NCI-H1105 treated with DMSO at 0.1 percent for 48 hours (cell line): ENCODE results near the gene SOX3.

Source experiments
- DNase-seq: peaks from one replicate; lab custom pipeline; 2025; lab: John Stamatoyannopoulos, UW

The SOX3 gene

DNA sequence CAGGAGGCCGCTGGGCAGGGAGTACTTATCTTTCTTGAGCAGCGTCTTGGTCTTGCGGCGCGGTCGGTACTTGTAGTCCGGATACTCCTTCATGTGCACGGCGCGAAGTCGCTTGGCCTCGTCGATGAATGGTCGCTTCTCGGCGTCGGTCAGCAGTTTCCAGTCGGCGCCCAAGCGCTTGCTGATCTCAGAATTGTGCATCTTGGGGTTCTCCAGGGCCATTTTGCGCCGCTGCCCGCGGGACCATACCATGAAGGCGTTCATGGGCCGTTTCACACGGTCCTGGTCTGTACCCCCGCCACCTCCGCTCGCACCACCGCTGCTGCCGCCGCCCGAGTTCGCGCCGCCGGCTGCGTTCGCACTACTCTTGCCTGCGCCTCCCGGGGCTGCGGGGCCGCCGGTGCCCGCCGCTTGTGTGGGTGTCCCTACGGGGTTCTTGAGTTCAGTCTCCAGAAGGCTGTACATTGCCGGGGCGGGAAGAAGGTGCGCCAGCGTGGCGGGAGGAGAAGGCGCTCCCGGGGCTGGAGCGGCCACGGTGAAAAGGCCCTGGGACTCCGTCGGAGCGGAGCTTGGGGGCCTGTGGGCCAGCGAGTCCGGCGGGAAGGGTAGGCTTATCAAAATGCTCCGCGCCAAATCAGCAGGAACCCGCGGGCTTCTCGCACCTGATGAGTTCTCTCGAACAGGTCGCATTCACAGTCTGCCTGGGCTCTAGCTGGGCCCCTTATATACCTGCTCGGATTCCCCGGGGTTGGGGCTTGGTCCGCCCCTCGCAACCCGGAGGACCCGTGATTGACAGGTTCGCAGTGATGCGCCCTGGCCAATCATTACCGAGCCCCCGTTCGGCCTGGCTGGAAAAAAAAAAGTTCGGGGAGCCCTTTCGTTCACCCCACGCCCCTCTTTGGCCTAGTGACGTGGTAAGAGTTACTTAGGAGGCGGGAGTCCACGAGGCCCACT, at the start of gene SOX3:
Gene SOX3 (minus strand): TSS at position 699 of the 954 bp plus-strand sequence. CDS start 9 bp downstream, at position 690.
- no peak for DNase-seq

DNA sequence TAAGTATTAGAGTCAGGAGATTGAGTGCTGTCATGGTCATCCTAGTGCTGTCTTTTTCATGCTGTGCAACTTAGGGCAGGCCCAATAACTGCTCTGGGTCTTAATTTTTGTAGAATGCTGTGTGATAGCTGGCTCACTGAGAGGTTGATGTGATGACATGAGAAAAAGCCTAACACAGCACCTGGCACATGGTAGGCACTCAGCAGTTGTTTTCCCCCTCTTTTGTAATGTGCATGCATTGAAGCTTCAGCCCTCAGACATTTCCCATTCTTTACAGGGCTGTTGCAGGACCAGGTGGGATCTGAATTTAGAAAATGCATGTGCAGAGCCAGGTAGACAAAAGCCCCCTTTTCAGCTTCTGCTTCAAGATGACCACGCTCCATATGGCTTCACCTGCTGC, 44.1 kb upstream of the SOX3 start:
- no peak for DNase-seq

DNA sequence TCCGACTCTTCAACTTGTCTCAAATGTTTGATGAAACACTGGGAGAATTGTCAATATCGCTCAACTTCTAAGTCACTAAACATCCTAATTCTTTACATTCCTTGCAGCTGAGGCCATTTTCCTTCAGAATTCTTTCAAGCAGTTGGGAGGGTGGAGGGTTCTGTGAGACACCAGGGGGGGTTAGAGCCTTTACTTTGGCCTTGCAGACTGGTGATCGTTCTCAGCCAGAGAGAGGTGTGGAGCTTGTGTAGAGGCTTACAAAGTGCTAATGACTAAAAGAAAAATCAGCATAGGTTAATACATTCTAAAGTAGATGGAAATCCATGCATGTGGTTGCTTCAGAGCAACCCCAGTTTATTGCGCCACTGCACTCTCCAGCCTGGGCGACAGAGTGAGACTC, 21.3 kb upstream of the SOX3 start:
- DNase-seq = no peak

GRCh38 chrX:140525448-140525847, 20.6 kb upstream of the SOX3 start:
- no peak for DNase-seq

- DNase-seq = no peak
These were observed 19.7 kb upstream of the SOX3 start for GRCh38 chrX:140524556-140524955.

GRCh38 chrX:140521393-140521792, 16.5 kb upstream of the SOX3 start:
- no peak for DNase-seq

DNA sequence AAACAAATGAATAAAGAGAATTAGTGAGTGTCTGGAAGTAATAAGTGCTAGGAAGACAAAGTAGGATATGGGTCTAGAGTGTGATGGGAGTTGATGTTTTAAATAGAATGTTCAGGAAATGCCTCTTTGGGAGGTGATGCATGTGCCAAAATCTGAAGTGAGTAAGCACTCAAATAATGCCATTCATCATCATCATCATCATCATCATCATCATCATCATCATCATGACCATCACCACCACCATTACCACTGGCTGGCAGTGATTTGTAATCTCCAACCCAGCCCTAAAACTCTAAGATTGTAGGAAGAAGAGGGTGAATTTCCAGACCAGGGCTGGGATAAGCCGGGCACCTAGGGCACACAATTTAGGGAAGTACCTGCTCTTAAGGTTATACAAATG, 9.7 kb upstream of the SOX3 start:
- DNase-seq = no peak

GRCh38 chrX:140510895-140511295, 6.0 kb upstream of the SOX3 start:
- no peak for DNase-seq

DNA sequence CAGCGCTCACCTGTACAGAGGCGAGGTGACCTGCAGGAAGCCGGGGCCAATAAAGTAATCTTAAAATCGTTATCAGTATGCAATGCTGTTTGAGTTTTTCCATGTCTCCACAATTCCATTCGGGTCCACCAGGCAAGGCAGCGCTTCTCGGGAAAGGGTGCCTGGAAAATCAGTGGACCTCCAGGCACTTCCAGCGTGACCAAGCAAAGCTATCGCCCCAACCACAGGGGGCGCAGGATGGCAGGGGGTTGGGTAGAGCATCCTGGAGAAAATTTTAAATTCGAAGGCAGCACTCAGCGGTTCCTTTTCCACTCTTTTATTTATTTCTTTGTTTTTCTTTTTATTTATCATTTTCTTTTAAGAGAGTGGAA, 5.4 kb upstream of the SOX3 start:
- DNase-seq = no peak

- DNase-seq = no peak
These were observed 4.8 kb upstream of the SOX3 start for GRCh38 chrX:140509468-140510305.

- DNase-seq = no peak
These were observed 4.1 kb upstream of the SOX3 start for GRCh38 chrX:140508958-140509357.

DNA sequence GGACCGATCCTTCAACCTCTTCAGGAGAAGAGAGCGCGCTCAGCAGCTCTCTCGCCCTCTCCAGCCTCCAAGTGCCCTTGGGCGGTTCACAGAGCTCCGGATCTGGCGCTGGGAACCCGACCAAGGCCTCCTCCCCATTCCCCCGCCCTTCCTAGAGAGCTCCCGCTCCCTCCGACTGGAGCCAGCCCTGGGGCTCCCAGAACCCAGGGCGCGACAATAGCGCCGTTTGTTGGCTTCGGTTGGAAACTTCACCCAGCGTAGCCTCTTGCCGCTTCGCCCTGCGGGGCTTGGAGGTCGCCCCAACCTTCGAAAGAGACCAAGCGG, 3.1 kb upstream of the SOX3 start:
- DNase-seq = peak; percentile 2

DNA sequence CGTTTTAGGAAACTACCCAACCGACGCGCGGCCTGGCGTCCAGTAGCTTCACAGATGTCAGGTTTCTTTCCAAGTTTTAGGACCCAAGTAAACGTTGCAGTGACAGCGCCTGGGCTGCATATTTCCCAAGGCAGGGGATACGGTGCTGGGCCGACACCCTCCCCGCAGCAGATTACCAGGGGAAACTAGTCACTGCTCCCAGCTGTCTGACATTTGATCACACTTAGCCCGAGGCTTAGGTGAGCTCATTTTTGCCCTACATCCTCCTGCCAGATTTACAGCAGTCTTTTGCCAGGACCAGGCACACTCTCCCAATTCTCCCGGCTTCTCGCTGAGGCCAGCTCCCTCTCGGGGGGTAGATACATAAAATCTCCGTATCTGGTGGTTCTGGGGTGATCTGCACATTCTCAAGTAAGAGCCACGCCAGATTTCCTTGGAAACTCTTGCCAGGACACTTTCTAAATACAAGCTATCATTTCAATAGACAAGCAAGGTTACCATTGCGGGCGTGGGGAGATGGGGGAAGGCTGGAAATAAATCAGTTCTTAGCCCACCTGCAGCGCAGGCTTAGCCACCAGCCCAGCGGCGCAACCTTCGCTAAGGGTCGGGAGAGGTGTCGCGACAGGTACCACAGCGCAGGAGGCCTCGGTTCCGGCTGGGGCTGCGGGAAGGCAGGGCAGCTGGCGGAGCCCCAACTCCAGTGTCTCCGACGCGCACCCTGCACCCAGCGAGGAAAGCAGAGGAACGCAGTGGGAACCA, 2.5 kb upstream of the SOX3 start:
- peak; percentile 3 for DNase-seq

DNA sequence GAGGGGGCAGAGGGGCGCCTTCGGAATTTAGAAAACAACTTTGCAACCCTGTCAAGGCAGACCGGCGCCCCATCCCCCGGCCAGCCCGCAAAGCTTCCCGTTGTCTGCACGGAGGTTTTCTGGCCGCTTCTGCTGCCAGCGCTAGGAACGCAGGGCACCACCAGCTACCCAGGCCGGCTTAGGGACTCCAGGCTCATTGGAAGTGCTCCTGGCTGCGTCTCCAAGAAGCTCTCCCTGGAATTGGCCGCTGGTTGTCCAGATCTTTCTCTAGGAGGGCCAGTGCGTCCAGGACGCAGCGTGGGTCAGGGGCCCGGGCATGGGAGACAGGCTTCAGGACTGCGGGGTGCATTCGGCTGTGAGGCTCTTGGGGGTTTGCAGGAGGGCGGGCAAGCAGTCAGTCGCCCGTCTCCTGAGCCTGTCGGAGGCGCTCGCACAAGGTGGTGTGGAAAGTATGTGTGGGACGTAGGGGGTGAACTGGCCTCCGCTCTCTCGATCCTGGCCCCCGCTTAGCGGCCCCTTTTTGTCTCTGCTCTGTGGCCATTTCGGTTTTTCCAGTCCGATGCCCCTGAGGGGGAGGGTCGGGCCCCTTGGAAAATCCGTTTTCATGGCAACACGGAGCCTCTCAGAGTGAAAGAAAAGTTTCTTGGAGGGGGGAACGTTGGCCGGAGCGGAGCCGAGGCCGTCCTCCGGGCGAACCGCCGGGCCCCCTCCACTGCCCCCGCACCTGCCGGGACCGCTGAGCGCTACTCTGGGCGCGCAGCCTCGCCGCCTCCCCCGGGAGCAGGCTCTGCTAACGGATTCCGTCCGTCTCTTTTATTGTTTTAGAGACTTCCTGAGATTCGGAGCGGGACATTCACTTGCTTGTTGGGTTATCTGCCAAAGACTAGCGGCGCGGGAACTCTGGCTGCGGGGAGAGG, 810 bp upstream of the SOX3 start:
- DNase-seq = no peak

- no peak for DNase-seq
These were observed 1.0 kb downstream of the SOX3 start for GRCh38 chrX:140503714-140504351.

DNA sequence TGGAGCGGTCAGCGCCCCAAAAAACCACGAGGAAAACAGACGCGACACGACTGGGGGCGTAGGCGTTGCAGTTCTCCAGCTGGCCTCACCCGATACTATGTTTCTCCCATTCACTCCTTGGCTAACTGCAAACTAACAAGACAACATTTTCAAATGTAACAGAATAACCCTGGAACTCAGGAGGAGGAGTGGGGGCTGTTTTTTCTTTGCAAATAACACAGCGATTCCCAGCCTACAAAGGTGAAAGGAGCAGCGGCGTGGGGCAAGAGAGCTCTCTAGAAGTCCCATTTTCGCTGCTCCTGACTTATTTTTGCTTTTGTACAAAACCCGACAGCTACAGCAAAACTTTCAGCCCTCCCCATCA, 1.6 kb downstream of the SOX3 start:
- no peak for DNase-seq

DNA sequence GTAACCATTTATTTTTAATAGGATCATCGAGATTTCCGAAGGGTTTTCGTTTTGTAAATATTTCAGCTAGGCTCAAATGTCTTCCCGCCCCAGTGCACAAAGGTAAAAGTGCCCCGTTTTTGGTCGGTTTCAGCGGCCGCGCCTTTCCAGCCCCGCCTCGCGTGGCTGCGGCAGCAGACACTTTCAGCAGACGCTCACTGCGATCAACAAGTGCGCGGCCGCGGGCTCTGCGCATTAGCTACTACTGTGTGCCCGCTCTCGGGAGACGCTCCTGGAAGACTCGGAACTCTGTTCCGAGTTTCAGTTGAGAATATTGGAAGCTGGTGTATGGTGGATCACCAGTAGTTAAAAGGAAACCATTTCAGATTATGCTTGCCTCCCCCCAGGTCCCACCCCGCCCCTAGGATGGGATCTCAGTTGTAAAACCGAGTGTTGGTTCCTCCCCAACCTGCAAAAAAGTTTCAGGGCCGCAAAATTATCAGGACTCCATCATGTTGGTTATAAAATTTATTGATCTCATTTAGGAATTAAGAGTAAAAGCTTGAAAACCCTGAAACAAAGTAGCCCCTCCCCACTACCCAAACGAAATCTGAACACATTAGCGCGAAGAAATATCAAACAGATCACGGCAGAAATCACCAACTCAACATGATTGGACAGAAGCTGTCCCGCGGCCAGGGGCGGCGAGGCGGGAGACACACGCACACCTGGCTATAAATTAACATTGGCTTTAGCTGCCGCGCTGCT, 2.2 kb downstream of the SOX3 start:
- no peak for DNase-seq

DNA sequence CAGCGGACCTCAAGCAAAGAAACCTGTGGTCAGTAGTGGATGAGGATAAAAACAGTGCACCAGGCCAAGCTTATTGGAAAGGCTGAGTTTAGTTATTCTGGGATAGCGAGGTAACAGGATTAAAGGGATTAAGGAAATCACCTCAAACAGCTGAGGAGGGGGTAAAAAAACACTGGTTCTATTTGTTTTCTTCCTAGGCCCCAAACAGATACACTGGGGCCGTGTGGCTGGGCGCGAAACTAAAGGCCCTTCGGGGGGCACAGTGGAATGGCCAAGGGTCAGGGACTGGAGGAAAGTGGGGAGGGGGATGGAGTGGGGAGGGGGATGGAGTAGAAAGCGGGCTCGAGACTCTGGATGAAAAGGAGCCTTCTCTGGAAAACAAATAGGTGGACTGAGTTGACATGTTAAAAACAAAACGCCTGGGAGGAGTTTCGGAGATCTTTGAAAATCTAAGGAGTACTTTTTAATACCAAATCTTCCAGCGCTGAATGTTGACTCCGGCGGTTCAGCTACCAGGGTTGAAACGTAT, 2.9 kb downstream of the SOX3 start:
- no peak for DNase-seq

DNA sequence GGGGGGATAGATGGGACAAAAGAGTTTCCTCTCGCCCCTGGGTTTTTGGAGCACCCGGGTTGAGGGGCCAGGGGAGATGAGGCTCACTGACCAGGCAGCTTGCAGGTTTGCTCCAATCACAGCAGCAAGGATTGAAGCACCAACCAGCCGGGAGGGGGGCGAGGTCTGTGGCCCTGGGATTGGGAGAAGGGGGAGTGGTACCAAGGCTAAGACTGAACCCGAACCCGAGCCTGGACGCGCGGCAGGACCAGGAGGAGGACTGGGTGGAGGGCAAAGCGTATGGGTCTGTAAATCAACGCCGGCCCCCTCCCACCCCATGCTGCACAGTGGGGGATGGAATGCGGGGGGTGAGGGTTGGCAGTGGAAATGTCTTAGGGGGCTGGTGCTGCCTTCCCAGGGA, 3.5 kb downstream of the SOX3 start:
- no peak for DNase-seq

- DNase-seq = no peak
These were observed 4.4 kb downstream of the SOX3 start for GRCh38 chrX:140500441-140500840.
